ENCODE measurements around the gene PAIP2.

PAIP2 gene

GRCh38 chr5:139414581-139415130, 73.0 kb downstream of the PAIP2 start:
- Histone ChIP-seq H3K27ac (ENCODE audit: low read depth, low read length) (no peak overlapping the region), H3K4me1 (ENCODE audit: control insufficient read depth, insufficient read depth, low read length) (peaks cover 6% of the 10 kb centered on the region), H3K9ac (ENCODE audit: low read depth, low read length) (no peak overlapping the region), H3K9me3 (ENCODE audit: control insufficient read depth, insufficient read depth, low read length) (no peaks in the 10 kb centered on the region), H3K4me3 (ENCODE audit: low read depth, low read length) (no peak overlapping the region), H3K36me3 (ENCODE audit: control insufficient read depth, insufficient read depth, low read length) (peaks cover 44% of the 10 kb centered on the region), H3K27me3 (ENCODE audit: control insufficient read depth, insufficient read depth, low read length) (no peaks in the 10 kb centered on the region)

- H3K4me1 ChIP-seq (ENCODE audit: control insufficient read depth, insufficient read depth, low read length) = peaks cover 12% of the 10 kb centered on the region
- H3K4me3 ChIP-seq (ENCODE audit: low read depth, low read length) = no peak overlapping the region
- H3K9ac ChIP-seq (ENCODE audit: low read depth, low read length) = no peak overlapping the region
- no peaks in the 10 kb centered on the region for H3K9me3 ChIP-seq (ENCODE audit: control insufficient read depth, insufficient read depth, low read length)
- no peaks in the 10 kb centered on the region for H3K27me3 ChIP-seq (ENCODE audit: control insufficient read depth, insufficient read depth, low read length)
- H3K27ac ChIP-seq (ENCODE audit: low read depth, low read length) = no peak overlapping the region
- peaks cover 48% of the 10 kb centered on the region for H3K36me3 ChIP-seq (ENCODE audit: control insufficient read depth, insufficient read depth, low read length)
Measured at GRCh38 chr5:139415221-139415861, 73.7 kb downstream of the PAIP2 start.

- Histone ChIP-seq H3K9me3 (ENCODE audit: control insufficient read depth, insufficient read depth, low read length) (no peaks in the 10 kb centered on the region), H3K9ac (ENCODE audit: low read depth, low read length) (no peak overlapping the region), H3K4me1 (ENCODE audit: control insufficient read depth, insufficient read depth, low read length) (peaks cover 14% of the 10 kb centered on the region), H3K4me3 (ENCODE audit: low read depth, low read length) (no peak overlapping the region), H3K27ac (ENCODE audit: low read depth, low read length) (no peak overlapping the region), H3K27me3 (ENCODE audit: control insufficient read depth, insufficient read depth, low read length) (no peaks in the 10 kb centered on the region), H3K36me3 (ENCODE audit: control insufficient read depth, insufficient read depth, low read length) (peaks cover 54% of the 10 kb centered on the region)
Measured at GRCh38 chr5:139415869-139416268, 74.2 kb downstream of the PAIP2 start.

- no peak overlapping the region for H3K9ac ChIP-seq (ENCODE audit: low read depth, low read length)
Measured at GRCh38 chr5:139416651-139417050, 75.0 kb downstream of the PAIP2 start.

GRCh38 chr5:139417214-139417613, 75.6 kb downstream of the PAIP2 start:
- Histone ChIP-seq H3K9me3 (ENCODE audit: control insufficient read depth, insufficient read depth, low read length) (no peaks in the 10 kb centered on the region), H3K27ac (ENCODE audit: low read depth, low read length) (no peak overlapping the region), H3K36me3 (ENCODE audit: control insufficient read depth, insufficient read depth, low read length) (peaks cover 55% of the 10 kb centered on the region), H3K9ac (ENCODE audit: low read depth, low read length) (no peak overlapping the region), H3K4me1 (ENCODE audit: control insufficient read depth, insufficient read depth, low read length) (peaks cover 14% of the 10 kb centered on the region), H3K4me3 (ENCODE audit: low read depth, low read length) (no peak overlapping the region), H3K27me3 (ENCODE audit: control insufficient read depth, insufficient read depth, low read length) (no peaks in the 10 kb centered on the region)

More at GRCh38 chr5:139416651-139417050, 75.0 kb downstream of the PAIP2 start:
- H3K9me3 ChIP-seq (ENCODE audit: control insufficient read depth, insufficient read depth, low read length) = no peaks in the 10 kb centered on the region
- H3K27ac ChIP-seq (ENCODE audit: low read depth, low read length) = no peak overlapping the region
- H3K27me3 ChIP-seq (ENCODE audit: control insufficient read depth, insufficient read depth, low read length) = no peaks in the 10 kb centered on the region
- no peak overlapping the region for H3K4me3 ChIP-seq (ENCODE audit: low read depth, low read length)
- peaks cover 55% of the 10 kb centered on the region for H3K36me3 ChIP-seq (ENCODE audit: control insufficient read depth, insufficient read depth, low read length)
- H3K4me1 ChIP-seq (ENCODE audit: control insufficient read depth, insufficient read depth, low read length) = peaks cover 14% of the 10 kb centered on the region

GRCh38 chr5:139418793-139419192, 77.1 kb downstream of the PAIP2 start:
- Histone ChIP-seq H3K27ac (ENCODE audit: low read depth, low read length) (no peak overlapping the region), H3K4me3 (ENCODE audit: low read depth, low read length) (no peak overlapping the region), H3K4me1 (ENCODE audit: control insufficient read depth, insufficient read depth, low read length) (peaks cover 14% of the 10 kb centered on the region), H3K9me3 (ENCODE audit: control insufficient read depth, insufficient read depth, low read length) (no peaks in the 10 kb centered on the region), H3K36me3 (ENCODE audit: control insufficient read depth, insufficient read depth, low read length) (peaks cover 58% of the 10 kb centered on the region), H3K27me3 (ENCODE audit: control insufficient read depth, insufficient read depth, low read length) (no peaks in the 10 kb centered on the region), H3K9ac (ENCODE audit: low read depth, low read length) (no peak overlapping the region)

Measured in HUES48 (cell line).